GM21576 (cell line): ENCODE measurements around the gene HTR3A.

Experiments used
- ATAC-seq: cut with Tn5 transposase; IDR thresholded peaks from one replicate; pipeline ENCODE4 v1.9.1; 2021; ENCODE audit warnings: mild to moderate bottlenecking, moderate library complexity; ENCODE audit not compliant: unreplicated experiment

The HTR3A gene

DNA sequence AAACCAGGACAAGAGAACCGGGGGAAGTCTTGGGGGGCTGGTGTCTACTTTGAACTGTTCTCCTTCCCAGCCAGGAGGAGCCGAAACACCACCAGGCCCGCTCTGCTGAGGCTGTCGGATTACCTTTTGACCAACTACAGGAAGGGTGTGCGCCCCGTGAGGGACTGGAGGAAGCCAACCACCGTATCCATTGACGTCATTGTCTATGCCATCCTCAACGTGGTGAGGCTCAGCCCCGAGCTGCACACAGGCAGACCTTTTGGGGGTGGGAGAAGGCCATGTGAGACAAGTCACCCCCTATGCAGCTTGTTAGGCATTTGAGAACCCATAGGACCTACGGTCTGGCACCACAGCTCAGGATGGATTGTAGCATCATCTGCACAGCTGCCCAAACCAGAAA, 2.8 kb downstream of the HTR3A start:
- no peak for ATAC-seq

DNA sequence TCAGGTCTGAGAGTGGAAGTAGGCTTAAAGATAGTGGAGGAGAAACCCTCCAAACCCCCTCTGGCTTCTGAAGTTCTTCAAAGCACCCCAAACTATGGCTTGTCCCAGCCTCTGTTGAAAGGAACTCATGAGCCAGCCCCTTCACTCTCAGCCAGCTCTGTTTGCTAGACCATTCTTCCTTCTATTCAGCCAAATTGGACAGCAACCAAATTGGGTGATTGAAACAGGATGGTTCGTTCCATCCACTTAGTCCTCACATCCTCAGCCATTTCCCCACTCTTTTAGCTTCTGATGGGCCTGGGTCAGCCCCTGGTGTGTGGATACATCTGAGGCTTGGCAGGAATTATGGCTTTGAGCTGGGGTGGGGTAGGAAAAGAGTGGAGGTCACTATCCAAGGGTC, 4.5 kb downstream of the HTR3A start:
- no peak for ATAC-seq

GRCh38 chr11:113980785-113981184, 5.9 kb downstream of the HTR3A start:
- ATAC-seq: no peak

DNA sequence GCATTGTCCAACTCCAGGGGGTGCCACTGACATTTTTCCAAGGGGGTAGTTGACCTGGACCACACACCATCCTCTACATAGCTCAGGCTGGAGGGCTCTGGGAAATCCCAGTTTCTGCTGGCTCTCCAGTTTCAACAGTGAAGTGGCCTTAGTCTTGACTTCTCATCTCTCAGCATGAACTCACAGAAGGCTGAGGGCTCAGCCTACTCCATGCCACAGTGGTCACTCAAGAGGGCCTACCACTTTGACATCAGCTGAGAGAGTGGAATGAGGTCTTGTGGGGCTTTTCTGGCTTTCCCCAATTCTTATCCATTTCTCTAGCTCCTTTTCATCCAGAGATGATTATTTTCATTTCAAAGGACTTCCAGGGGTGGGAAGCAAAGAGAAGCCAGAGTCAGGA, 7.4 kb downstream of the HTR3A start:
- no peak for ATAC-seq

- ATAC-seq: no peak
These were observed 9.9 kb downstream of the HTR3A start for GRCh38 chr11:113984781-113985180.

DNA sequence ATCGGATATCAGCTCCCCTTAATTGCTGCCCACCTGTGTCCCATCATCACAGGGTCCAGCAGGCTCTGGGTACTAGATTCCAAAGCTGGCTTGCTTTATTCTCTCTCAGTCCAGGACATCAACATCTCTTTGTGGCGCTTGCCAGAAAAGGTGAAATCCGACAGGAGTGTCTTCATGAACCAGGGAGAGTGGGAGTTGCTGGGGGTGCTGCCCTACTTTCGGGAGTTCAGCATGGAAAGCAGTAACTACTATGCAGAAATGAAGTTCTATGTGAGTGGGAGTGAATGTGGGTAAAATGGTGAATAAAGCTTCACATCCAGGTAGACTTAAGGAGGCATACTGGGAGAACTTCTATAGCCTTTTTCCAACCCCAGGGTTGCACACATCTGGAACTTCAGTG, 11.0 kb downstream of the HTR3A start:
- no peak for ATAC-seq

- no peak for ATAC-seq
These were observed 11.6 kb downstream of the HTR3A start for GRCh38 chr11:113986351-113987140.

GRCh38 chr11:113989381-113989780, 14.5 kb downstream of the HTR3A start:
- no peak for ATAC-seq

DNA sequence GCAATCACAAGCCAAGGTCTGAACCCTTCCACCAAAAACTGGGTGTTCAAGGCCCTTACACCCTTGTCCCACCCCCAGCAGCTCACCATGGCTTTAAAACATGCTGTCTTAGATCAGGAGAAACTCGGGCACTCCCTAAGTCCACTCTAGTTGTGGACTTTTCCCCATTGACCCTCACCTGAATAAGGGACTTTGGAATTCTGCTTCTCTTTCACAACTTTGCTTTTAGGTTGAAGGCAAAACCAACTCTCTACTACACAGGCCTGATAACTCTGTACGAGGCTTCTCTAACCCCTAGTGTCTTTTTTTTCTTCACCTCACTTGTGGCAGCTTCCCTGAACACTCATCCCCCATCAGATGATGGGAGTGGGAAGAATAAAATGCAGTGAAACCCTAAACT, 15.0 kb downstream of the HTR3A start:
- no peak for ATAC-seq

DNA sequence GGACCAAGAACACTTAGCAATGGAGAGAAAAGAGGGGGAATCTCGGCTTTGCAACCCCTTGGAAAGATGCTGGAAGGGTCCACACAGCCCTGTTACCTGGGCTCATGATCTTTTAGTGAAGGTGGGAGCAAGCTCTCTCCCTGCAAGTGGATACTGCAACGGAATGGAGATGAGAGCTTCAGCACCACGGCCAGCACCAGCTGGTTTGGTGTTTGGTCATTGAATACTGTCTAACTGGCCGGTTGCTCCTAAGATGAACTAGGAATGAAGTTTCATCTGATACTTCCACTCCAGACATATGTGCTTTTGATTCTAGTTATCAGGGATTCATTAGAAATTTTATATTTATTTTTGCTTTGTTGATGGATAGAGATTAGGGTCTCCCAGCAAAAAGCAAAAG, 16.3 kb downstream of the HTR3A start:
- no peak for ATAC-seq

DNA sequence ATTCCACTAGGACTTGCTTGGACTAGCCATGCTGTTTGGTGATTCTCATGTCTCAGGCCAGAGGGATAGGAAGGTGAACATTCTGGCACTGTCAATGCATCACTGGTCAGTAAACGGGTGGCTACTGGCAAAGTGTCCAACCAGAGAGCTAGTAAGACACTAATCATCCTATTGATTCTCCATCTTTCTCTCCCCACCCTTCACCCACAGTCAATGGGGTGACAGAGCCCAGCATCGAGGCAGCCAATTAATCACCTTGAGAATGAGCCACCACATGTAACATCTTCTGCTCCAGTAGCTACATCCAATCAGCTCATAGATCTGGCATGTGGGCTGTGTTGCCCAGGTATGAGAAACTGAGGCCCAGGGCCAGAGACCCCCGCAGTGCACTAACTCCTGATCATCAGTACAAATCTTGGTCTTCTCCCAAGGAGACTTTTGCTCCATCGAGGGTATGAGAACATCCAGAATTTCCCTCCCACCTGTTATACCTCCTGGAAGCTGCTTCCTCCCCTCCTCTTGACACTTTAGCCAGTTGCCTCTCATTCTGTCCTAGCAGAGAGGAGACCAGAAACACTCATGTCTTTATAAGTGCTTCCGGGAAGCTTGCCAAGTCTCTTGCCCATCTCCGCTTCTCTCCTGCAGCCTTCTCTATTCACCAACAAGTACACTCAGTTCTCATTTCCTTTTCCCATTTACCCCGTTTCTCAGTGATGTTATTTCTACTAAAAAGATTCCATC, 17.0 kb downstream of the HTR3A start:
- no peak for ATAC-seq

DNA sequence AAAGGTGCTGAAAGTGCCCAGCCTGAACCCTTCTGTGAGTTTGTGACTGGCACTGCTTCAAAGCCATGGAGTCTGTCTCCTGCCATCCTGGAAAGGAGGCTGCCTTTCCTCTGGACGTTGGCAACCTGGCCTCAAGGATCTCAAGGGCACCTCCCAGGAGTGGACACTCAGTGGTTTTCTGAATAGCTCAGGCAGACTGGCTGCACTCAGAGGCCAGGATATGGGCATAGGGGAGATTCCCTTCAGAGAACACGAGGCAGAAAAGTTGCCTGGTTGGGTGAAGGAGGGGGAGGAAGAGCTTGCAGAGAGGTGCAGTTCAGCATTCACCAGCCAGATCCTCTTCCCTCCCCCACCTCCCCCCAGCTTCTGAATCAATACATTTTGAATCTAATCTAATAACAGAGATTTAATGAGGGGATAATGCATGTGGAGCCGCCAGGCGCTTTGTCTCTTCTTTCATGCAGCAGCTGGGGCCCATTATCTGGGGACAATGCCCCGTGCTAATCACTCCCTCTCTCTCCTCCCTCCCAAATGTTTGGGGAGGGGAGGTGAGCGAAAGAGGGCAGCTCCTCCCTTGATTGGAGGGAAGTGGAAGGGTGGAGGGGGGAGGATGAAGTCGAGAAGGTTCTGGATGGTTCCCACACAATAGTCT, 17.7 kb downstream of the HTR3A start:
- no peak for ATAC-seq

DNA sequence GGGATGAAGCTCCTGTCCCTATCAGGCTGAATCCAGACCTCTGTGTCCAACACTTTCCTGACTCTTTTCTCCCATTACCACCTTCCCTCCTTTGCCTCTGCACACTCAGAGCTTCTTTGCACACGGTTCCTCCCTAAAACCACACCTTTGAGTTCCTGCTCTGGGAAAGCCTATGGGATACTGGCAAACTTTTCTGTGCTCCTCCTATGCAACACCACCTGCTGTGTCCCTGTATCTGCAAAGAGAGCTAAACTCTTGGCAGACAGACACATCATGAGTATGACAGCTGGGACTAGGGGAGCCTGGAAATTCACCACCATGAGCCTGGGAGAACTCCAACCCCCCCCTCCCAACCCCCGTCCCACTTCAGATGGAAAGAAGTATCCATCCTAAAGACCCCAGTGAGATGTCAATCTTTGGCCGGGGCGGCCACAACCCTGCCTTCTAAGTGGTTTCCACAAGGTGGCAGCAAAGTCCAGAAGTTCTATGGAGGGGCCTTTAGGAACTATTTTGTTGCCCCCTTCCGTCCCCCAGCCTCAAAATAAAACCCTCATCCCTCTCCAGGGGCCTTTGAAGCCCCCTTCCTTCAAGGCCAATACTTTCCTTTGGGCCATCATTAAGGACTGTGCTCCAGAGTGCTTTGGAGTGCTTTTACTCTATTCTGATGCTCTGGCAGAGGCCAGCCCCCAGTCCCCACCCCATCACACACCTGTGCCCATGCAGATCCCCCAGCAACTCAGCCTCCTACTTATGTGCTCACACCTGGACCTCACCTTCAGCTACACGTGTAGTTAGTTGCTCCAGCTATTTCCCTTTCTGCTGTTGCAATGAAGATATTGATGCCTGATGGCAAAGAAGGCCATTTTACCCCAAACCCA, 19.4 kb downstream of the HTR3A start:
- ATAC-seq: no peak

GRCh38 chr11:113997473-113997872, 22.6 kb downstream of the HTR3A start:
- no peak for ATAC-seq

DNA sequence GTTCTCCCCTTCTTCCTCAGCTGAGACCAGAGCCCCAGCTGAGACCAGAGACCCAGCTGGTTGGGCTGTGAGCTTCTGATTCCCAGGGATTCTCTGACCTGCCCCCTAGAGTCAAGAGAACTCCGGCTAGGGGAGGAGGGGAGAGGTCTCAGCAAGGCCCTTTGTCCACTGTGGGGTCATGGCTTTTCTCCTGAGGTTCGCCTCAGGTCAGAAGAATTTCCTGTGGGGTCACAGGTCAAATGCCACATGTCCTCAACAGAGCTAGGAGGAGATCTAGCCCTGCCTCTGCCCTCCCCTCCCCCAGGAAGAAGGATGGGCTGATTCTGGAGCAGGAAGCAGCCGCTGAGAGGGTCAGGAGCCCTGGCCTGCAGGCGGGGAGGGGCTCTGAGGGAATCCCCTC, 23.7 kb downstream of the HTR3A start:
- ATAC-seq: no peak

- ATAC-seq: no peak
These were observed 25.6 kb downstream of the HTR3A start for GRCh38 chr11:114000526-114000925.

- ATAC-seq: no peak
These were observed 26.5 kb downstream of the HTR3A start for GRCh38 chr11:114001416-114001815.

DNA sequence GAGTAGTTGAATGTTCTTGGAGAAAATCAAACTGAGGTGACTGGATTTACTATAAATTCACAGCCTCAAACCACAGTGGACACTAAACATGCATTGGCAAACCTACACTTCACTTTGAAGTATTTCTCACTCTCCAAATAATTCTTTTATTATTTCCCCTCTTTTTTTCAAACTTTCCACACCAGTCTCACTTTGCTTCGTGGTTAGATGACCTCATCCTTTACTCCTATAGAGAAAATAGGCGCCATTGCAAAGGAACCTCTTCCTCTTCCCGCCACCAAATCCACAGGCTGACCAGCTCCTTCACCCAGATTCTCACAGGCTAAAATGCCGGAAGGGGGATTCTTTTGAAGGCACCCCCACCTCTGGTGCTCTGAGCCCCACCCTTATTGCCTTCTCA, 33.4 kb downstream of the HTR3A start:
- no peak for ATAC-seq

DNA sequence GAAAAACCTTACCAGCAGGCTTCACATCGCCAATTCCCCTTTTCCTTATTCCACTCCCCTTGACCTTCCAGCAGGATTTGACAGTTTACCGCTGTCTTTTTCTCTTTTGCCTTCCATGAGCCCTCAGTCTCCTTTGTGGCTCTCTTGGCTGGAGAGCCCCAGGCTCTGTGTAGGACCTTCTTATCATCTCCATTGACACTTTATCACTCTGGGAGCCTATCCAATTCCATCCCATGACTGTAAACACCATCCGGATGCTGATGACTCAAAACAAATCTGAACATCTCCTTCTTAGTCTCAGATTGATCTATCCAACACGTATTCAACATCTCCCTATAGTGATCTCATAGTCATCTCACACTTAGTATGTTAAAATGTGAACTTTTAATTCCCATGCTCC, 36.0 kb downstream of the HTR3A start:
- no peak for ATAC-seq

DNA sequence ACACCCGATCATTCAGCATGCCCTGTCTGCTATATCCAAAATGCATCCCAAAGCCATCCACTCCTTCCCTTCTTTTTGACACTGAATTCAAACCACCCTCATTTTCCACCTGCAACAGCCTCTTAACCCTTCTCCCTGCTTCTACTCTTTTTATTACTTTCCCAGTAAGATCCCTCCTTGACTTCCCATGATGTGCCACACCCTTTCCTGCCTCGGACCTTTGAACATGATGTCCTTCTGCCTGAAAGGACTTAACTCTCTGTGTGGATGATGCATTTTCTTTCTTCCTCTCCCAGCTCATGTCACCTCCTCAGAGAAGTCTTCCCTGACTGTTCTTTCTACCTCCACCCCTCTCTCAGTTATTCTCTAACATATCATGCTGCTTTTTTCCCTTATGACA, 36.5 kb downstream of the HTR3A start:
- ATAC-seq: no peak

GRCh38 chr11:114015117-114015516, 40.2 kb downstream of the HTR3A start:
- no peak for ATAC-seq
